Measurements from ENCODE around the gene MAP6D1.

DNA sequence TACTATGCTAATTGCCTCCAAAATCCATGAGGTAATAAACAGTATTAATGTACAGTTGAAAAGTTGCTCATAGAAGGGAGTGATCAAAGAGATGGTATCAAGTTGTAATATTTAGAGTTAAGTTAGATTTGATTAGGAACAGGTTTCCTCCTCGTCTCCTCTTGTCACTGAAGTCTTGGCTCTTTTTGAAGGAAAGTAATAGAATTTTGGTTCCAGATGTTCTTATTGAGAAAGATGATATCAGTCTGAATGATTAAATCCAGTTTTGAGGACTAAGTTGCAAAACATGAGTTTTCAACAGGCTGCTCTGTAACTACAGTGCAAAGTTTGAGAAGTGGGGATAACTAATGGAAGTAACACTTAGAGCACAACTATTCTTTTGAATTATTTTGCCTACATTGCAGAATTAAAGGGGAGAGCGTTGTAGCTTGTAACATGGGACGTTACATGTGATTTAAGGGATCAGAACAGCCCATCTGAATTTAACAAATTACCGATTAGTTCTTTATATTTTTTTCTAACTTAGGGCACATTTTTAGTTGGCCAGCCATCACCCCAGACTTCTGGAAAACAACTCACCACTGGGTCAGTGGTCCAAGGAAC, 48.3 kb downstream of the MAP6D1 start:
- TF ChIP-seq EP300 (IDR thresholded peaks at IDR 0.05) (no peak), CTCF (IDR thresholded peaks at IDR 0.05) (no peak)

All from tibial nerve (tissue), 4 donors.